ENCODE measurements around the gene PLA2G2C. TPM values are rescaled to one million over a fixed set of nuclear protein-coding genes. Genes with fewer than 3 reads are reported as not detected.

The PLA2G2C gene
- polyA plus RNA-seq, 2 donors: 0.07 to 0.14 TPM

DNA sequence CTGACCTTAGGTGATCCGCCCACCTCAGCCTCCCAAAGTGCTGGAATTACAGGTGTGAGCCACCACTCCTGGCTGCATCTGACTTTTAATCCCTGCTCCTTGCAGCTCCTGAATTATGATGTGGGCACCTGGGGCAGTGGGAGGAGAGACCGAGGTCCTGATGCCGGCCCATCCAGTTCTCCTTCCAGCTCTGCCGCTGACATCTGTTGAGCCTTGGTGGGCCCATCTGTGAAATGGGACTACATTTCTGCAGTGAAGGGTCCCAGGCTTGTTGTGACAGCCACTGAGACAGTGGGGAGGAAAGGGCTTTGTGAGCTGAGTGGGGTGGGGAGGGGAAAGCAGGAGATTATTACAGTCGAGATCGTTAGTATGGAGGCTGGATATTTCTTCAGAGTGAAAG is 35.3 kb downstream of the PLA2G2C start:
- no peak overlapping the region for H3K4me3 ChIP-seq (ENCODE audit: low read depth in 1 of 2, low read length in 2 of 2)
- 78 to 82% methylated on average over 6 of the region's 6 CpGs for WGBS, 2 donors
- H3K36me3 ChIP-seq (ENCODE audit: control insufficient read depth in 2 of 2, insufficient read depth in 2 of 2, low read length in 1 of 2): no peaks in the 10 kb centered on the region
- no peaks in the 10 kb centered on the region for H3K9me3 ChIP-seq (ENCODE audit: control insufficient read depth in 2 of 2, insufficient read depth in 1 of 2, low read depth in 1 of 2, low read length in 1 of 2)
- H3K4me1 ChIP-seq (ENCODE audit: control insufficient read depth in 2 of 2, insufficient read depth in 2 of 2, low read length in 1 of 2): peaks cover 0 to 5% of the 10 kb centered on the region in 2 donors
- H3K27ac ChIP-seq (ENCODE audit: low read depth in 2 of 2, low read length in 1 of 2): no peak overlapping the region
- no peaks in the 10 kb centered on the region for H3K27me3 ChIP-seq (ENCODE audit: control insufficient read depth in 1 of 2, insufficient read depth in 2 of 2, low read length in 2 of 2)

DNA sequence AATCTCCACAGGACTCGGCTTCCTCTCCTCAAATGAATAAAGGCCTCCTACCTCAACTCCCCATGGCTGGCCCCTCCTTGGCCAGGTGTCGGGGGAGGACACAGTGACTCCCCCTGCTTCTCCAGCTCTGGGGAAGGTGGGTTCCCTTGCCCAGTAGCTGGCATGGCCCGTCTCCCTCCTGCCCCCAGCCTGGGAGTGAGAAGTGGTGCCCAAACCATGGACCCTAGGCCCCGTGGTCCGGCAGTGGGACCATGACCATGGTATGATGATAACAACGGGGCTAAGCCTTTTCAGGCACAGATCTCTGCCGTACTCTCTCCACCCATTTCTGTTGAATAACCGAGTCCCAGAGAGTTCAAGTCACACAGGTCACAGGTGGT is 36.0 kb downstream of the PLA2G2C start:
- no peak overlapping the region for H3K27ac ChIP-seq (ENCODE audit: low read depth in 2 of 2, low read length in 1 of 2)
- H3K4me1 ChIP-seq (ENCODE audit: control insufficient read depth in 2 of 2, insufficient read depth in 2 of 2, low read length in 1 of 2): peaks cover 0 to 5% of the 10 kb centered on the region in 2 donors
- no peak overlapping the region for H3K4me3 ChIP-seq (ENCODE audit: low read depth in 1 of 2, low read length in 2 of 2)
- no peaks in the 10 kb centered on the region for H3K27me3 ChIP-seq (ENCODE audit: control insufficient read depth in 1 of 2, insufficient read depth in 2 of 2, low read length in 2 of 2)
- no peaks in the 10 kb centered on the region for H3K9me3 ChIP-seq (ENCODE audit: control insufficient read depth in 2 of 2, insufficient read depth in 1 of 2, low read depth in 1 of 2, low read length in 1 of 2)
- WGBS, 2 donors: 85 to 89% methylated on average over 8 of the region's 8 CpGs
- H3K36me3 ChIP-seq (ENCODE audit: control insufficient read depth in 2 of 2, insufficient read depth in 2 of 2, low read length in 1 of 2): no peaks in the 10 kb centered on the region

DNA sequence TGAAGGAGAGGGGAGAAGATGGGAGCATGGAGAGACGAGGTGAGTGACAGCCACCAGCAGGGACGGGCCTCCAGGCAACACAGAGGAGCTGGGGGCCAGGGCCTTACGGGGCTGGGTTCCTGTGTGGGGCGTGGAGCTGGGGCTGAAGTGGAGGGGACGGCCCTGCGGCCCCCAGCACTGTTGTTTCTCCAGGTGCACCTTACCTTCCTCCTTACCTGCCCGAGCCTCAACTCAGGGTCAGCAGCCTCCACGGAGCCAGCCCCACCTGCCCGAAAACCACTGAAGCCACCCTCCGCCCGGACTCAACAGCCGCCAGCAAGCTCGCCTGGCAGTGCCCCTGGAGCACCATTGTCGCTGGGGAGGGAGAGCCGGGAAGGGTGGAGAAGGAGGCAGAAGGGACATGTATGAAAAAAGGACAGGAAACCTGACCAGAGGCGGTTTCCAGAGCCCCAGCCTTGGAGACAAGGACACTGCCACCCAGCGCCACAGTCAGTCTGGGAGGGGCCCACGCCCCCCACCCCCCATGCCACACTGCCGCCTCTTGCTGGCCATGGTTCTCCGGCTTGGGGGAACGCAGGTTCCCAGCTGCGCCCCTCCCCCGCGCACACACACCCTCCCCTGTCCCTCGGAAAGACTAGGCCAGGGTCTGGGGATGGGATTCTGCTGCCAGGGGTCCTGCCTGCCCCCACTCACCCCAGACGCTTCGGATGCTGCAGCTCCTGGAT is 36.6 kb downstream of the PLA2G2C start:
- Histone ChIP-seq H3K36me3 (ENCODE audit: control insufficient read depth in 2 of 2, insufficient read depth in 2 of 2, low read length in 1 of 2) (no peaks in the 10 kb centered on the region), H3K27ac (ENCODE audit: low read depth in 2 of 2, low read length in 1 of 2) (no peak overlapping the region), H3K27me3 (ENCODE audit: control insufficient read depth in 1 of 2, insufficient read depth in 2 of 2, low read length in 2 of 2) (no peaks in the 10 kb centered on the region), H3K4me3 (ENCODE audit: low read depth in 1 of 2, low read length in 2 of 2) (no peak overlapping the region), H3K4me1 (ENCODE audit: control insufficient read depth in 2 of 2, insufficient read depth in 2 of 2, low read length in 1 of 2) (peaks cover 0 to 5% of the 10 kb centered on the region in 2 donors), H3K9me3 (ENCODE audit: control insufficient read depth in 2 of 2, insufficient read depth in 1 of 2, low read depth in 1 of 2, low read length in 1 of 2) (no peaks in the 10 kb centered on the region)
- 81 to 82% methylated on average over 27 of the region's 27 CpGs for WGBS, 2 donors

DNA sequence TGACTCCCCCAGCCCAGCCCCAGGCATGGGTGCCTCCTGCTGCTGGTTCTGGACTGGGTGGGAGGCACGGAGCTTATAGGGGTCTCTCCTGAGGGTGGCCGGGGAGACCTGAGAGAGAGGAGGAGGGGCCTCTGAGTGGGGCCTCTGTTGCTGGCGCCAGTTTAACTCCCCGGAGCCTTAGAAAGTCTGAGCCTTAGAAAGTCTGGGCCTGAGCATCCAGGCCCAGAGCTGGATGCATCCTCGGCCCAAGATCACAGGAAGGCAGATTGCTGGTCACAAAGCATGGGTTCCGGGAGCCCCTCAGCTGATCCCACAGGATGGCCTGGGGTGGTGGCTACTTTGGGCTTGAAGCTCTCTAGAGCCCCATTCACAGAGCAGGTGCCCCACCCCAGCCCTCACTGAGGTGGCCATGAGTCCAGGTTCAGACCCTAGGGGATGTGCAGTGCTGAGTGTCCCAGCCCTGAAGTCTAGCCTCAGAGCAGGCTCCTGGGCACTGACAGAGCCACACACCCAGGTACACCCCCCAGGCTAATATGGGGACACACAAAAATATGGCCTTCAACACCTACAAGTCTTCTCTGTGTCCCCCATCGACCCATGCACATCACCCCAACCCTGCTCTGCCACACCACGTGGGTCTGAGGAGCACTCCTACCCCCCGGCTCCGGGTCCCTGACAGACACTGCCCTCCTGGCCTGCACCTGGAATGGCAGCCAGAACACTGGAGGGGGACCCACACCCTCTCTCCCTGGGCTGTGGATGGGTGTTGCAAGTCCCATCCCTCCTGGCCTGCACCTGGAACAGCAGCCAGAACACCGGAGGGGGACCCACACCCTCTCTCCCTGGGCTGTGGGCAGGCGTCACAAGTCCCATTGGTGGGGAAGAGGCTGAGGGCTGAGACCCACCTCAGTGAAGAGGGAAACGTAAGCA is 37.5 kb downstream of the PLA2G2C start:
- Histone ChIP-seq H3K9me3 (ENCODE audit: control insufficient read depth in 2 of 2, insufficient read depth in 1 of 2, low read depth in 1 of 2, low read length in 1 of 2) (no peaks in the 10 kb centered on the region), H3K4me1 (ENCODE audit: control insufficient read depth in 2 of 2, insufficient read depth in 2 of 2, low read length in 1 of 2) (peaks cover 0 to 7% of the 10 kb centered on the region in 2 donors), H3K36me3 (ENCODE audit: control insufficient read depth in 2 of 2, insufficient read depth in 2 of 2, low read length in 1 of 2) (no peaks in the 10 kb centered on the region), H3K4me3 (ENCODE audit: low read depth in 1 of 2, low read length in 2 of 2) (no peak overlapping the region), H3K27me3 (ENCODE audit: control insufficient read depth in 1 of 2, insufficient read depth in 2 of 2, low read length in 2 of 2) (no peaks in the 10 kb centered on the region), H3K27ac (ENCODE audit: low read depth in 2 of 2, low read length in 1 of 2) (no peak overlapping the region)
- 86 to 89% methylated on average over 13 of the region's 13 CpGs for WGBS, 2 donors

DNA sequence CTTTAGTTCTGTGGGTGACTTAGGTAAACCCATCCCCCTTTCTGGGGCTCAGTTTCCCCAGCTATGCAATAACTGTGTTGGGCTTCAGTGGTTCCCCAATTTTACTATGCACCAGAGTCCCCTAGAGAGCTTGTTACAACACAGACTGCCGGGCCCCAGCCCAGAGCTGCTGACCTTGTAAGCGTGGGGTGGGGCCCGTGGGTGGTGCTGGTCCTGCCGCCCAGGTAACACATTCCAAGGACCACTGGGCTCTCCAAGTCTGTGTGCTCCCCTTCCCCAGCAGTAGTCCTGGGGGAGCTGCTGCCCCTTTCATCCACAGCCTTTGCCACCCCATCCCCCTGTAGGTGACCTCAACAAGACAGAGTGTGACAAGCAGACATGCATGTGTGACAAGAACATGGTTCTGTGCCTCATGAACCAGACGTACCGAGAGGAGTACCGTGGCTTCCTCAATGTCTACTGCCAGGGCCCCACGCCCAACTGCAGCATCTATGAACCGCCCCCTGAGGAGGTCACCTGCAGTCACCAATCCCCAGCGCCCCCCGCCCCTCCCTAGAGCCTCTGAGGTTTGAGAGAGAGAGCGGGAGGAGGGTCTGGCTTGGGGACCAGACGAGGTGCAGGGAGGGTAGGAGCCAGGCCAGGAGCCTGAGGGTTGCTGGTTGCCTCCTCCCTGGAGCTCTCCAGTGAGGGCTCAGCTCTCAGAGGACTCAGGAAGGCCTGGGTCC is 38.3 kb downstream of the PLA2G2C start:
- no peaks in the 10 kb centered on the region for H3K27me3 ChIP-seq (ENCODE audit: control insufficient read depth in 1 of 2, insufficient read depth in 2 of 2, low read length in 2 of 2)

DNA sequence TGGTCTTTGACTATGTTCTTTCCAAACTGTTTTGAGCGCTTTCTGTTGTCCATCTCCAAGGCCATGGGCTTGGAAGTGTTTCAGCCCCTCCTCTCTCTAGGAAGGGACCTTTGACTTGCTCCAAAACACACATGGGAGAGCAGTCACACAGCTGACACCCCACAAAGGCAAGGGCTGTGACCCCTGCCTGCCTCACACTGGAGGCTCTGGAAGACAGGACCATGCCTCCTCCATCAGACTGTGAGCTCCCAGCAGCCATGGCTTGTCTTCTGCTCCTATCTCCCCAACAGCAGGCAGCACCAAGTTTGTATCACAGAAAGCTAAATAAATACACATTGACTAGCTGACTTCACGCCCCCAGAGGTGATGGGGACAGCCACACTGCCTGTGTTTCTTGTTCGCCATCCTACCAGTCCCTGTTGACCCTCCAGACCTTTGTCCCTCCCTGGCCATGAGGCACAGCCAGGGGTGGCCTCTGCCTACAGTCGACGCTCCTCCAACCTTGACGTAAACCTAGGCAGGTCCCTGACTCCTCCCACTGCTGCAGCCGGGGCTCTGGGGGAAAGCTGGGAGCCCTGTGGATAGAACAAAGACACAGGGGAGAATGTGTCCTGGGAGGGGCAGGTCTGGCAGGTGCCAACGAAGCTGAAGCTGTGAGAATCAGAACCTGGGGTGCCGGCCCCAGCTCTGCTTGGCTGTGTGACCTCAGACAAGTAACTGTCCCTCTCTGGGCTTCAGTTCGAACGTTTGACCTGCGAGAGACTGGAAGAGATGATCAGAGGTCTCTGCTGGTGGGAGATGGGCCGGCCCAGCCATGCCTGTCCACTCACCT is 42.4 kb downstream of the PLA2G2C start:
- Histone ChIP-seq H3K36me3 (ENCODE audit: control insufficient read depth in 2 of 2, insufficient read depth in 2 of 2, low read length in 1 of 2) (no peaks in the 10 kb centered on the region), H3K4me3 (ENCODE audit: low read depth in 1 of 2, low read length in 2 of 2) (no peak overlapping the region), H3K9me3 (ENCODE audit: control insufficient read depth in 2 of 2, insufficient read depth in 1 of 2, low read depth in 1 of 2, low read length in 1 of 2) (no peaks in the 10 kb centered on the region), H3K27ac (ENCODE audit: low read depth in 2 of 2, low read length in 1 of 2) (no peak overlapping the region), H3K27me3 (ENCODE audit: control insufficient read depth in 1 of 2, insufficient read depth in 2 of 2, low read length in 2 of 2) (no peaks in the 10 kb centered on the region), H3K4me1 (ENCODE audit: control insufficient read depth in 2 of 2, insufficient read depth in 2 of 2, low read length in 1 of 2) (peaks cover 0 to 4% of the 10 kb centered on the region in 2 donors)
- WGBS, 2 donors: 56 to 65% methylated on average over 13 of the region's 13 CpGs

More for the DNA sequence above, 38.3 kb downstream of the PLA2G2C start:
- Histone ChIP-seq H3K36me3 (ENCODE audit: control insufficient read depth in 2 of 2, insufficient read depth in 2 of 2, low read length in 1 of 2) (no peaks in the 10 kb centered on the region), H3K4me3 (ENCODE audit: low read depth in 1 of 2, low read length in 2 of 2) (no peak overlapping the region), H3K4me1 (ENCODE audit: control insufficient read depth in 2 of 2, insufficient read depth in 2 of 2, low read length in 1 of 2) (peaks cover 0 to 7% of the 10 kb centered on the region in 2 donors), H3K9me3 (ENCODE audit: control insufficient read depth in 2 of 2, insufficient read depth in 1 of 2, low read depth in 1 of 2, low read length in 1 of 2) (no peaks in the 10 kb centered on the region), H3K27ac (ENCODE audit: low read depth in 2 of 2, low read length in 1 of 2) (no peak overlapping the region)
- 71 to 75% methylated on average over 13 of the region's 13 CpGs for WGBS, 2 donors

DNA sequence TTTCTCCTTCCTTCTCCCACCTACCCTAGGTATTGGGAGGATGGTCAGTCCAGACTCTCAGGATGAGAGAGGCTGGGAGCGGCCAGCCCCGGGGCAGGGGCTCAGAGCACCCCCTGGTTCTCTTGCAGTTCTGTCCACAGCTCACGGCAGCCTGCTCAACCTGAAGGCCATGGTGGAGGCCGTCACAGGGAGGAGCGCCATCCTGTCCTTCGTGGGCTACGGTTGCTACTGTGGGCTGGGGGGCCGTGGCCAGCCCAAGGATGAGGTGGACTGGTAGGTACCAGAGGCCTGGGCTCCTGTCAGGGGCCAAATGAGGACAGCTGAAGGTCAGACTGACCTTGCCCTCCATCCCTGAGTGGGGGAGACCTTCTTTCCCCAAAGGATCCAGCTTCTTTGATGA is 43.0 kb downstream of the PLA2G2C start:
- Histone ChIP-seq H3K36me3 (ENCODE audit: control insufficient read depth in 2 of 2, insufficient read depth in 2 of 2, low read length in 1 of 2) (no peaks in the 10 kb centered on the region), H3K27me3 (ENCODE audit: control insufficient read depth in 1 of 2, insufficient read depth in 2 of 2, low read length in 2 of 2) (no peaks in the 10 kb centered on the region), H3K9me3 (ENCODE audit: control insufficient read depth in 2 of 2, insufficient read depth in 1 of 2, low read depth in 1 of 2, low read length in 1 of 2) (no peaks in the 10 kb centered on the region), H3K4me1 (ENCODE audit: control insufficient read depth in 2 of 2, insufficient read depth in 2 of 2, low read length in 1 of 2) (peaks cover 0 to 4% of the 10 kb centered on the region in 2 donors), H3K27ac (ENCODE audit: low read depth in 2 of 2, low read length in 1 of 2) (no peak overlapping the region), H3K4me3 (ENCODE audit: low read depth in 1 of 2, low read length in 2 of 2) (no peak overlapping the region)
- 87 to 92% methylated on average over 8 of the region's 8 CpGs for WGBS, 2 donors

DNA sequence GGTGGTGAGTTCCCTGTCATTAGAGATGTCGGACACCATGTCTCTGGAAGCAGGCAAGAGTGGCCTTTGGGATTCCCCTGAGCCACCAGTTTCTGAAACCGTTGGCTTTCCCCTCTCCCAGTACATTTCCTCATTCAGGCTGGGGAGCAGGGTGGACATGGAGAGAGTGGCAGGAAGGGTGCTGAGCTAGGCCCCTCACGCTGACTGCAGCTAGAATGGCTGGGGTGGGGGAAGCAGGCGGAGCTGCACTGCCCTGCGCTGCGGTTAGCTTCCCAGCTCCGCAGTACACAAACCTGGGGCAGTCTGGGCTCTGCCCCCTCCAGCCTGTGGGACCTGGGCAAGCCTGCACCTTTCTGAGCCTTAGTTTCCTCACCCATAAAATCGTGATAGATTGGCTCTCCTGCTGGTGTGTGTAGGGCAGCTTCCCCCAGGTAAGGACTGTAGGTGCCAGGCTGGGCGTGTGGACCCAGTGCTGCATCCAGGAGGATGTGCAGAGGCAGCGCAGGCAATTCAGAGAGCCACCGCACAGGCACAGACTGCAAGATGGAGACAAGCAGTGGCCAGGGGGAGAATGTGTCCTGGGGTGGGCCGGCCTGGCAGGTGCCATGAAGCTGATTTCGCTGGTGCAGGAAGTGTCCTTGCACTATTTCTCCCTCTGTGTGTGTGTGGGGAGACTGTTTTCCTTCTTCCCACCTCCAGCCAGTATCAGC is 44.2 kb downstream of the PLA2G2C start:
- no peak overlapping the region for H3K27ac ChIP-seq (ENCODE audit: low read depth in 2 of 2, low read length in 1 of 2)
- H3K4me3 ChIP-seq (ENCODE audit: low read depth in 1 of 2, low read length in 2 of 2): no peak overlapping the region
- WGBS, 2 donors: 83 to 84% methylated on average over 13 of the region's 13 CpGs
- H3K9me3 ChIP-seq (ENCODE audit: control insufficient read depth in 2 of 2, insufficient read depth in 1 of 2, low read depth in 1 of 2, low read length in 1 of 2): no peaks in the 10 kb centered on the region
- H3K27me3 ChIP-seq (ENCODE audit: control insufficient read depth in 1 of 2, insufficient read depth in 2 of 2, low read length in 2 of 2): no peaks in the 10 kb centered on the region
- no peaks in the 10 kb centered on the region for H3K36me3 ChIP-seq (ENCODE audit: control insufficient read depth in 2 of 2, insufficient read depth in 2 of 2, low read length in 1 of 2)
- H3K4me1 ChIP-seq (ENCODE audit: control insufficient read depth in 2 of 2, insufficient read depth in 2 of 2, low read length in 1 of 2): peaks cover 0 to 5% of the 10 kb centered on the region in 2 donors

Data from esophagus (tissue), 2 donors.